GM10847 (cell line): Measurements from ENCODE around the gene NHLRC2.

Experiments used
- POLR2A ChIP-seq: IDR thresholded peaks from 2 replicates; pipeline ENCODE4 v1.6.1; 2011; ENCODE audit not compliant: insufficient read length; ENCODE audit errors: extremely low read depth

NHLRC2 gene

GRCh38 chr10:113856563-113856962, 2.1 kb downstream of the NHLRC2 start:
- TF ChIP-seq POLR2A: no peak

DNA sequence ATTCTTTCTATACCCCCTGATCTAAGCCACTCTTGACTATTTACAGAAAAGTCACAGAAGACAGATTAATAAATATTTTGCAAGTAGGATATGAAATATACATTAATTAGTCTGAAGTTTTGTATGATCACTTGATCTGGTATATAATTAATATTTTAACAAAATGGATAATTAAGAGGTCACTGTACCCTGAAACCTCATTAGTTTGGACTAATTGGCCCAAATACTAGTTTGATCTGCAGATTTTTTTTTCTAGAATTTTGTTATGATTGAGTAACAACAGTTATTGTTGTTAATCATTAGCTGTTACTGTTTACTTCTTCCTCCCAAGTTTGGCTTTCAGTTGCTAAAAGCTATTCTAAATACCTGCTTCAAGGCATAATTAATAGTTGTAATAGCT, 2.7 kb downstream of the NHLRC2 start:
- TF ChIP-seq POLR2A: no peak

- no peak for TF ChIP-seq POLR2A
Observed at GRCh38 chr10:113858541-113858940, 4.1 kb downstream of the NHLRC2 start.

GRCh38 chr10:113859261-113859660, 4.8 kb downstream of the NHLRC2 start:
- no peak for TF ChIP-seq POLR2A

DNA sequence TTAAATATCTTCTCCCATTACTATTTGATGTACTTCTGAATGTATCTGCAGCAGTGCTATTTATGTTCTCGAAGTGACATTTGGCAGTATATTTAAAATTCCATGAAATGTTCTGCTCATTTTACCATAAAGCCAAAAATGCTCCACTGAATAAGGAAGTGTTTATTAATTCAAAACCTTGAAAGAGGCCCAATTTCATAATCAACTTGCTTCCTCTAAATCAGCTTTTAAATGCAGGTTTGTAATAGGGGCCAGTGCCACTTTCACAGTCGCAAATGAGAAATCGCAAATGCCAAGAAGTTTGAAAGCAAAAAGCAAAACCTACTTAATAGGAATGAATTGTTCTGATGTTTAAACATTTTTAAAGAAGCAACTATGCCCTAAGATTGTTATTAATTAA, 11.4 kb downstream of the NHLRC2 start:
- no peak for TF ChIP-seq POLR2A

- no peak for TF ChIP-seq POLR2A
Observed at GRCh38 chr10:113866551-113867394, 12.3 kb downstream of the NHLRC2 start.

DNA sequence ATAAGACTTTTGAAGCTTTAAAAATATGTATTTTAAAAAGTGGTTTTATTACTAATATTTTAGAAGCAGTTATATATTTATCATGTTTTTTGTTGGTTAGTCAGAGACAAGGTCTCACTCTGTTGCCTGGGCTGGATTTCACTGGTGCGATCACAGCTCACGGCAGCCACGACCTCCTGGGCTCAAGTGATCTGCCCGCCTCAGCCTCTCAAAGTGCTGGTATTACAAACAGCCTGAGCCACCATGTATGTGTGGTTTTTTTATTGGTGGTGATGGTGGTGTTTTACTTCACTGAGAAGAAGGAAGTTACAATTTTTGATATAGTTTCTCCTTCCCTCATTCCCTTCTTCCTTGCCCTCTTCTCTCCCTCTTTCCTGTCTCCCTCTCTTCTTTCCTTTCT, 13.4 kb downstream of the NHLRC2 start:
- no peak for TF ChIP-seq POLR2A

GRCh38 chr10:113869789-113870188, 15.3 kb downstream of the NHLRC2 start:
- TF ChIP-seq POLR2A: no peak

- TF ChIP-seq POLR2A: no peak
Observed at GRCh38 chr10:113872139-113873030, 17.9 kb downstream of the NHLRC2 start.

- no peak for TF ChIP-seq POLR2A
Observed at GRCh38 chr10:113875212-113875611, 20.8 kb downstream of the NHLRC2 start.

- no peak for TF ChIP-seq POLR2A
Observed at GRCh38 chr10:113876461-113876860, 22.0 kb downstream of the NHLRC2 start.

- TF ChIP-seq POLR2A: no peak
Observed at GRCh38 chr10:113879691-113880090, 25.2 kb downstream of the NHLRC2 start.

DNA sequence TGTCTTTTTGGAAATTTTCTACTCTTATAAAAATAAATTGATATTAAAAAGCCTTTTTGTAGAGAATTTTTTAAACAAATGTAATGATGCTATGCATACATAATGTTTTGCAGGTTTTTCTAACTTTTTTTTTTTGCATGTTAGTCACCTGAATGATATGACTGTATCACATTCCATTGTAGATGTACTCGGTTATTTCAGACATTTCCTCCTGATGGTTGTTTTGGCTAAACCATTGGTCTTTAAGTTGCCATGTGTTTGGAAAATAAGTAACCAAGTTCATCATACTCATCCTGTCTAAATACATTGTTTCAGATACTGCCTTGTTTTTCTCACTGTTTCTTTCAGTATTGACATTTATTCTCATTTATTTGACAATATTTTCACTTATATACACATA, 25.8 kb downstream of the NHLRC2 start:
- TF ChIP-seq POLR2A: no peak

- no peak for TF ChIP-seq POLR2A
Observed at GRCh38 chr10:113882240-113882639, 27.8 kb downstream of the NHLRC2 start.

GRCh38 chr10:113889911-113890310, 35.5 kb downstream of the NHLRC2 start:
- no peak for TF ChIP-seq POLR2A

DNA sequence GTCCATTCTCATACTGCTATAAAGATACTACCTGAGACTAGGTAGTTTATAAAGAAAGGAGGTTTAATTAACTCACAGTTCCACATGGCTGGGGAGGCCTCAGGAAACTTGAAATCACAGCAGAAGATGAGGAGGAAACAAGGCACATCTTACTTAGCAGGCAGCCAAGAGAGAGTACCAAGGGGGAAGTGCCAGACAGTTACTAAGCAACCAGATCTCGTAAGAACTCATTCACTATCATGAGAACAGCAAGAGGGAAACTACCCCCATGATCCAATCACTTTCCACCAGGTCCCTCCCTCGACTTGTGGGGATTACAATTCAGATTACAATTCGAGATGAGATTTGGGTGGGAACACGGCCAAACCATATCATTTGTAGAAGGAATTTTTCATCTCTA, 36.3 kb downstream of the NHLRC2 start:
- no peak for TF ChIP-seq POLR2A

DNA sequence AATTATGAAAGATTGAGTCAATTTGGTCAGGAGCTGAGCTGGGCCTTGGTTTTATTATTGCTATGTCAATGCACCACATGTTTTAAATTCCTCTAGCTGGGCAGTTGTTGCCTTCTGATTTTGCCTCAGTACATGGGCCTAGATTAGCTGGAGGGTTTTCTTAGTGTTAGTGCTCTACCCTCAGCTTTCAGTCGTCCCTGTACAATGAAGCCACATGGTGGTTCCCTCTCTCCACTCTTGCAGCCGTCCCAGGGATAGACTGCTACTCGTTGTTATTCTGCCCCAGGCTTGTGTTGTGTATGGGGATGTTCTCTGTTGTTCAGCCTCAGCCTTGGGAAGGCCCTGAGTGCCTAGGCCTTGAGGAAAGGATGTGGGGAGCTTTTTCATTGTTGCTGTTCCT, 37.0 kb downstream of the NHLRC2 start:
- TF ChIP-seq POLR2A: no peak

DNA sequence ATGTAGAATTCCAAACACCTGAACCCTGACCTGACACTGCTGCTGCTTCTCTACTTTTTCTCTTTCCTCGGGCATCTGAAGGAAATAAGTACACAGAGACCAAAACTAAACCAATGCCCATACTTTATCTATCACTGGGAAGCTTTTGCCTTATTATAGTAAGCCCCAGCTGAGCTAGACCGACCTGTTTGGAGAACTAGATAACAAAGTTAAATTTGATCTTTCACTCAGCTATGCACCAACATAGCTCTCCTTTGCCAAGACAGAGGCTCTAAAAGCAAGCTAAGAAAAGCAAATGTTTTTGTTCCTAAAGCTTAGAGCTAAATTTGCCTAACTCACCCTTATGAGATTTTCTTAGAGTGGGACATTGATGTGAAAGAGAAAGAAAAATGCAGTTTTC, 39.1 kb downstream of the NHLRC2 start:
- TF ChIP-seq POLR2A: no peak
